NT2/D1 (cell line): ENCODE data around the gene BGN.

Source experiments
- YY1 ChIP-seq: IDR thresholded peaks from 2 replicates; pipeline ENCODE4 v1.6.1; 2011; ENCODE audit not compliant: insufficient read length, insufficient read depth
- ZNF274 ChIP-seq: IDR thresholded peaks from 2 replicates; pipeline ENCODE4 v1.6.1; 2011; ENCODE audit warnings: mild to moderate bottlenecking, low read depth, low read length

GRCh38 chrX:153515435-153515834, 20.7 kb downstream of the BGN start:
- no peak for TF ChIP-seq ZNF274
- no peak for TF ChIP-seq YY1
